ENCODE data around the gene TEX11.
"Not testable (repeated sequence)": the region's sequence is repeated elsewhere in the genome, so short reads cannot be mapped to it uniquely, and the experiment has no call there.

Gene TEX11

DNA sequence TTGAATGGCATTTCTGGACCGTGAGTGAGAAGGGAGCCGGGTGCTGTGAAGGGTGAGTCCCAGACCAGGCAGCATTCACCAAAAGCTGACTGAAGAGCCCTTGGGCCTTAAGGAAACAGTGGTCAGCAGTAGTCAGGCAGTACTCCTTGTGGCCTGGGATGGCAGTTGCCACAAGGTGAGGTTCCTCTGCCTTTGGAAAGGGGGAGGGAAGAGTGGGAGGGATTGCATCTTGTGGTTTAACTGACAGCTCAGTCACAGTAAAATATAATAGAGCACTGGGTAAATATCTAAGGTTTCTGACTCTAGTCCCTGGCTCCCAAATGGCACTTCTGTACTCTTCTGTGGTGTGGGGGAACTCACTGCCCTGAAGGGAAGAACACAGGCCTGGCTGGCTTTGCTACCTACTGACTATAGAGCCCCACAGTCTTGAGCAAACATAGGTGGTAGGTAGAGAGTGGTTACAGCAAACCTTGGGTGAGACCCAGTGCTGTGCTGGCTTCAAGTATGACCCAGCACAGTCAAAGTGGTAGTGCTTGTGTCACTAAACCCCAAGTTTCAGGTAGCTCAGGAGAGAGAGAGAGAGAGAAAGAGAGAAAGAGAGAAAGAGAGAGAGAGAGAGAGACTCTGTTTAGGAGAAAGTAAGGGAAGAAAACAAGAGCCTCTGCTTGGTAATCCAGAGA lies 154.2 kb downstream of the TEX11 start:
- no peak for DNase-seq

GRCh38 chrX:70733774-70734173 lies 174.7 kb downstream of the TEX11 start:
- not testable (repeated sequence) for DNase-seq

- DNase-seq, result not testable (repeated sequence)
These were observed 180.6 kb downstream of the TEX11 start for GRCh38 chrX:70727961-70728360.

GRCh38 chrX:70720721-70721120 lies 187.8 kb downstream of the TEX11 start:
- no peak for DNase-seq

DNA sequence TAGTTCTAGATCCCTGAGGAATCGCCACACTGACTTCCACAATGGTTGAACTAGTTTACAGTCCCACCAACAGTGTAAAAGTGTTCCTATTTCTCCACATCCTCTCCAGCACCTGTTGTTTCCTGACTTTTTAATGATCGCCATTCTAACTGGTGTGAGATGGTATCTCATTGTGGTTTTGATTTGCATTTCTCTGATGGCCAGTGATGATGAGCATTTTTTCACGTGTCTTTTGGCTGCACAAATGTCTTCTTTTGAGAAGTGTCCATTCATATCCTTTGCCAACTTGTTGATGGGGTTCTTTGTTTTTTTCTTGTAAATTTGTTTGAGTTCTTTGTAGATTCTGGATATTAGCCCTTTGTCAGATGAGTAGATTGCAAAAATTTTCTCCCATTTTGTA lies 197.2 kb downstream of the TEX11 start:
- not testable (repeated sequence) for DNase-seq

- no peak for DNase-seq
These were observed 214.0 kb downstream of the TEX11 start for GRCh38 chrX:70694339-70695122.

DNA sequence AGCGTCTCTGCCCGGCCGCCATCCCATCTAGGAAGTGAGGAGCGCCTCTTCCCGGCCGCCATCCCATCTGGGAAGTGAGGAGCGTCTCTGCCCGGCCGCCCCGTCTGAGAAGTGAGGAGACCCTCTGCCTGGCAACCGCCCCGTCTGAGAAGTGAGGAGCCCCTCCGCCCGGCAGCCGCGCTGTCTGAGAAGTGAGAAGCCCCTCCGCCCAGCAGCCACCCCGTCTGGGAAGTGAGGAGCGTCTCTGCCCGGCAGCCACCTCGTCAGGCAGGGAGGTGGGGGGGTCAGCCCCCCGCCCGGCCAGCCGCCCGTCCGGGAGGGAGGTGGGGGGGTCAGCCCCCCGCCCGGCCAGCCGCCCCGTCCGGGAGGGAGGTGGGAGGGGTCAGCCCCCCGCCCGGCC lies 229.1 kb downstream of the TEX11 start:
- not testable (repeated sequence) for DNase-seq

DNA sequence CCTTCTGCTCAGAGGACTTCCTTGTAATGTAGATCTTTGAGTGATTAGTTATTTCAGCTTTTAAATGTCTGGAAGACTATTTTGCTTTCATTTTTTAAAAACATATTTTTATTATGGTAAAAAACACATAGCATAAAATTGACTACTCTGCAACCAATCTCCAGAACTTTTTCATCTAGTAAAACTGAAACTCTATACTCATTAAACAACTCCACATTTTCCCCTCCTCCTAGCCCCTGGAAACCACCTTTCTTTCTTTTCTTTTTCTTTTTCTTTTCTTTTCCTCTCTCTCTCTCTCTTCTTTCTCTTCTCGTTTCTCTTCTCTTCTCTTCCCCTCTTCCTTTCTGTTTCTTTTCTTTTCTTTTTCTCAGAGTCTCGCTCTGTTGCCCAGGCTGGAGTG lies 233.2 kb downstream of the TEX11 start:
- DNase-seq, result no peak

- no peak for DNase-seq
These were observed 236.2 kb downstream of the TEX11 start for GRCh38 chrX:70672326-70672725.

DNA sequence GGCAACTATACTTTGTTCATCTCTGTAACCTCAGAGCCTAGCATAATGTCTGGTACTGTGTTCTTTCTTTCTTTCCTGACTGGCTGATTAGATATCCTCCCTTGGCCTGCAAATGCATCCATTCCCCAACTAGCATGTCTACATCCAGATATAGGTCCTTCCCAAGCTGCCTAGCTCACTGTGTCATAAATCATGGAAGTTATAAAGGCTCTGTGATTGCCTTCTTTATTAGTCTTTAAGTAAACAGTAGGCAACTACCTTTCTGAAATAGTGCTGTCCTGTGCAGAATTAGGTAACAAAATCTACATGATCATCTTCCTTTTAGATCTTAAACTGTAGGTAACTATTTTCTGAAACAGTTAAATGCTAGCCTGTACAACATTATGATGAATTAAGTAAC lies 239.4 kb downstream of the TEX11 start:
- no peak for DNase-seq

- peak; percentile 8 for DNase-seq
These were observed 243.8 kb downstream of the TEX11 start for GRCh38 chrX:70664726-70665125.

GRCh38 chrX:70661124-70661523 lies 247.4 kb downstream of the TEX11 start:
- DNase-seq, result not testable (repeated sequence)

- DNase-seq, result not testable (repeated sequence)
These were observed 251.0 kb downstream of the TEX11 start for GRCh38 chrX:70657546-70657945.

- DNase-seq, result no peak
These were observed 252.2 kb downstream of the TEX11 start for GRCh38 chrX:70656304-70656703.

GRCh38 chrX:70647910-70648309 lies 260.6 kb downstream of the TEX11 start:
- DNase-seq, result not testable (repeated sequence)

DNA sequence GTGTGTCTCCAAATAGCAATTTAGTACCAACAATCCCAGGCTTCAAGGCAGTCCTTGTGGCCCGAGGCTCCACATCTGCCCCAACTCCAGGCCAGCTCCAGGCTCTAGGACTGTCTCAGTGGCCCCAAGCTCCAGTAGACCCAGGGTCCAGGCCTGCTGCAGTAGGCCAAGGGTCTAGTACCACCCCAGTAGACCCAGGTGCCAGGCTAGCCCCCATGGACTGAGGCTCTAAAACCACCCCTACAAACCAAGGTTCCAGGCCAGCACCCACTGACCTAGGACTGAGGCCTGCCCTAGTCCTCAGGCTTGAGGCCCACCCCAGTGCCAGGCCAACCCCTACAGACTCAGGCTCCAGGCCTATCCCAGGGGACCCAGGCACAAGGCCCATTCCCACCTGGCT lies 272.3 kb downstream of the TEX11 start:
- no peak for DNase-seq

- no peak for DNase-seq
These were observed 272.8 kb downstream of the TEX11 start for GRCh38 chrX:70635669-70636068.

- no peak for DNase-seq
These were observed 273.3 kb downstream of the TEX11 start for GRCh38 chrX:70635227-70635626.

GRCh38 chrX:70621743-70622142 lies 286.8 kb downstream of the TEX11 start:
- DNase-seq, result no peak

DNA sequence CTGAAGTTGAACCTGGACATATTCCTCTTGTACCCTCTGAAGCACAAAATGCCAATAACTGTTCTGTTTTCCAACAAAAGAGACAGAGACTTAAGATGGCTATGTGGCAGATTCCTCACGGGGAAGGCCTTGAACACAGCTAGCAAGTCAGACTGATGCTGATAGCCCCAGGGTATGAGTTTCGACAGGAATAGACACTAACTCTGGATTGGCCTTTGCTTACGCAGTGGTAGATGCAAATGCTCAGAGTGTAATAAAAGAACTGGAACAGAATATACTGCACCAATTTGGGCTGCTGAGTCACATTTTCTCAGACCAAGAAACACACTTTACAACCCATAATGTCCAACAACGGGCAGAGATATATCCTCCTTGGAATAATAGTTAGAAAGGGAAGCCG lies 290.0 kb downstream of the TEX11 start:
- no peak for DNase-seq

GRCh38 chrX:70613295-70613694 lies 295.2 kb downstream of the TEX11 start:
- DNase-seq, result no peak

GRCh38 chrX:70605352-70605751 lies 303.2 kb downstream of the TEX11 start:
- no peak for DNase-seq

DNA sequence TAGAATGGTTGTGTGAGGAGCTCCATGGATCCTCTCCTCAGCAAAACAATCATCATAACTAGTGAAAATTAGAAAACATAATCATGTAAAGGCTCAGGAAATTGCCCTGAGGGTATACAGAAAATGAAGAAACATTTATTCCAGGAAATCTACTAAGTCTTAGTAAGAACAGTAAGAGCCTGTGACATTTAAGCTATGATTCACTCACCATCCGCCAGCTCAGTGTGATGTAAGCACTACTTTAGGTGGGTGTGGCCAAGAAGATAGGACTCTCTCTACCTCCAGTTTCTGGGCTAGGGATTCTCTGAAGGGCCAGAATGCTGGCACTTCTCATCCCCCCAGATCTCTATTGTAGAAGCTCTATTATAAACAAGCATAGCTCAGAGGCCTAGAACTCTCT lies 316.4 kb downstream of the TEX11 start:
- DNase-seq, result no peak

DNA sequence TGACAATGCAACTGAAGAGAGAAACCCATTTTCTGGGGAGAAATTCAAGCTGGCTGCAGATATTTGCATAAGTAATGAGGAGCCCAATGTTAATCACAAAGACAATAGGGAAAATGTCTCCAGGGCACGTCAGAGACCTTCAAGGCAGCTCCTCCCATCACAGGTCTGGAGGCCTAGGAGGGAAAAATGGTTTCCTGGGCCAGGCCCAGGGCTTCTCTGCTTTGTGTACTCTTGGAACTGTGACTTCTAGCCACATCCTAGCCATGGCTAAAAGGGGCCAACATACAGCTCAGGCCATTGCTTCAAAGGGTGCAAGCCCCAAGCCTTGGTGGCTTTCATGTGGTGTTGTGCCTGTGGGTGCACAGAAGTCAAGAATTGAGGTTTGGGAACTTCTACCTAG lies 321.4 kb downstream of the TEX11 start:
- not testable (repeated sequence) for DNase-seq

DNA sequence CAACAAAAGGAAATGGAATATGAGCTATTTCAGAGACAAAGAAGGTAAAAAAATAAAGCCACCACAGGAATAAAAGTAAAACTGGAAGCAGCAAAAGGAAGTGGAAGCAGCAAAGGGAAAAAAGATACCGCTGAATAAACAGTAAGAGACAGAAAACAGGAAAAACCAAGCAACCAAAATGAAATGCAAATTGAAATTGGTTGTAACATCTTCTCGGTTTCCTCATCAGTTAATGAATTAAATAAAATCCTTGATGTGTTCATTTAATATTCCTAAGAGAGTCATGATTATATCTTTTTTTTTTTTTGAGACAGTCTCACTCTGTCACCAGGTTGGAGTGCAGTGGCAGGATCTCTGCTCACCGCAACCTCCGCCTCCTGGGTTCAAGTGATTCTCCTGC lies 331.1 kb downstream of the TEX11 start:
- DNase-seq, result no peak
